ENCODE data around the gene CKAP2.

Gene CKAP2

DNA sequence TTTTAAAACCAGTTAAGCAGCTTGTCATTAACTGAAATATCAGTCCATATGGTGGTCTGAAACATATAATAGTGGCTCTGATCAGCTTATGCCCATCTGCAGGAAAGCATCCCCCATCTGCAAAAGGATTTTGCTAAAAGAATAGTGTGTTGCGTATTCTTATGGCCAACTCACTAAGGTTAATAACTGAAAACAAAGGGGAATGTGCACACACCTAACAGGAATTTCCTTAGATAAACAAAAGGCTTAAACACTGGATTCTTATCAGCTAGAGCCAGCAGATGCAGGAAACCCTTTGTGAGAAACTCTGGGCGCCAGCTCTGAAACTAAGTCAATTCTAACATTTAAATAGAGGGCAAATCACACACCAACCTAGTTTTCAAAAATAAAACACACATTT is 27.0 kb upstream of the CKAP2 start:
- H3K79me2 ChIP-seq (ENCODE audit: low read length), result no peaks in the 10 kb centered on the region
- H3K4me1 ChIP-seq (ENCODE audit: low read length), result no peaks in the 10 kb centered on the region
- H3K27me3 ChIP-seq (replicated peaks; ENCODE audit: insufficient read depth, low read length), result no peaks in the 10 kb centered on the region
- H3F3A ChIP-seq (ENCODE audit: insufficient read depth, low read length), result no peaks in the 10 kb centered on the region
- H2AFZ ChIP-seq (ENCODE audit: low read length), result no peak overlapping the region
- TF ChIP-seq EZH2phosphoT487 (IDR thresholded peaks at IDR 0.05; ENCODE audit: low read length), result no peak
- TF ChIP-seq EZH2 (optimal IDR thresholded peaks at IDR 0.05; ENCODE audit: low read depth, low read length), result no peak
- TF ChIP-seq, protein P1, sequence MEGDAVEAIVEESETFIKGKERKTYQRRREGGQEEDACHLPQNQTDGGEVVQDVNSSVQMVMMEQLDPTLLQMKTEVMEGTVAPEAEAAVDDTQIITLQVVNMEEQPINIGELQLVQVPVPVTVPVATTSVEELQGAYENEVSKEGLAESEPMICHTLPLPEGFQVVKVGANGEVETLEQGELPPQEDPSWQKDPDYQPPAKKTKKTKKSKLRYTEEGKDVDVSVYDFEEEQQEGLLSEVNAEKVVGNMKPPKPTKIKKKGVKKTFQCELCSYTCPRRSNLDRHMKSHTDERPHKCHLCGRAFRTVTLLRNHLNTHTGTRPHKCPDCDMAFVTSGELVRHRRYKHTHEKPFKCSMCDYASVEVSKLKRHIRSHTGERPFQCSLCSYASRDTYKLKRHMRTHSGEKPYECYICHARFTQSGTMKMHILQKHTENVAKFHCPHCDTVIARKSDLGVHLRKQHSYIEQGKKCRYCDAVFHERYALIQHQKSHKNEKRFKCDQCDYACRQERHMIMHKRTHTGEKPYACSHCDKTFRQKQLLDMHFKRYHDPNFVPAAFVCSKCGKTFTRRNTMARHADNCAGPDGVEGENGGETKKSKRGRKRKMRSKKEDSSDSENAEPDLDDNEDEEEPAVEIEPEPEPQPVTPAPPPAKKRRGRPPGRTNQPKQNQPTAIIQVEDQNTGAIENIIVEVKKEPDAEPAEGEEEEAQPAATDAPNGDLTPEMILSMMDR (IDR thresholded peaks at IDR 0.05; ENCODE audit: low read length), result no peak
- no peaks in the 10 kb centered on the region for H3K9me3 ChIP-seq (replicated peaks; ENCODE audit: insufficient read depth, low read length)
- no peaks in the 10 kb centered on the region for H3K9me2 ChIP-seq (replicated peaks; ENCODE audit: insufficient read depth, low read length)
- no peak overlapping the region for H3K9ac ChIP-seq (ENCODE audit: low read length)
- no peak overlapping the region for H3K4me2 ChIP-seq (ENCODE audit: low read depth, low read length)
- no peaks in the 10 kb centered on the region for H3K36me3 ChIP-seq (replicated peaks; ENCODE audit: insufficient read depth, low read length)
- H3K27ac ChIP-seq (ENCODE audit: low read length), result no peak overlapping the region
- DNase-seq, result no peak
- H4K20me1 ChIP-seq (ENCODE audit: insufficient read depth, low read length), result no peaks in the 10 kb centered on the region
- no peak overlapping the region for H3K4me3 ChIP-seq (ENCODE audit: low read length)

DNA sequence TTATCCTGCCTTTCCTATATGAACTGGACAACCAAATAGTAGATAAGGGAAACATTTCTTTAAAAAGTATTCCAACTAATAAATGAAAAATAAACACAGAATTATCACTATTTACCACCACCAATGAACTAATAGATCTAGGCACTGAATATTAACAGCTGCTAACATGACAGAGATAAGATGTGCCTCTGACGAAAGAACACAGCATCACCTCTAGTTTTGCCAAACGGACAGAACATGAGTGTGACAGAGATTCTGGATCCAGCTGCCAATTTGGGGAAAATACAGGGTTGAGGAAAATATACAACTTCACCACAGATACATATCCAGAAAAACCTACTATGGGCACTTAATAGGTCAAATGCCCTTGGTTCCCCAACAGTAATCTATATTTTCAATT is 22.8 kb upstream of the CKAP2 start:
- no peak overlapping the region for H3K9ac ChIP-seq (ENCODE audit: low read length)
- DNase-seq, result no peak
- H4K20me1 ChIP-seq (ENCODE audit: insufficient read depth, low read length), result no peaks in the 10 kb centered on the region
- H3F3A ChIP-seq (ENCODE audit: insufficient read depth, low read length), result no peaks in the 10 kb centered on the region
- no peaks in the 10 kb centered on the region for H3K36me3 ChIP-seq (replicated peaks; ENCODE audit: insufficient read depth, low read length)
- no peaks in the 10 kb centered on the region for H3K9me2 ChIP-seq (replicated peaks; ENCODE audit: insufficient read depth, low read length)
- H3K27me3 ChIP-seq (replicated peaks; ENCODE audit: insufficient read depth, low read length), result no peaks in the 10 kb centered on the region
- no peak overlapping the region for H3K27ac ChIP-seq (ENCODE audit: low read length)
- H3K4me1 ChIP-seq (ENCODE audit: low read length), result no peaks in the 10 kb centered on the region
- H3K4me2 ChIP-seq (ENCODE audit: low read depth, low read length), result no peak overlapping the region
- H2AFZ ChIP-seq (ENCODE audit: low read length), result no peak overlapping the region
- TF ChIP-seq, protein P1 (IDR thresholded peaks at IDR 0.05; ENCODE audit: low read length), result no peak
- TF ChIP-seq EZH2 (optimal IDR thresholded peaks at IDR 0.05; ENCODE audit: low read depth, low read length) (no peak), EZH2phosphoT487 (IDR thresholded peaks at IDR 0.05; ENCODE audit: low read length) (no peak)
- H3K4me3 ChIP-seq (ENCODE audit: low read length), result no peak overlapping the region
- no peaks in the 10 kb centered on the region for H3K9me3 ChIP-seq (replicated peaks; ENCODE audit: insufficient read depth, low read length)
- no peaks in the 10 kb centered on the region for H3K79me2 ChIP-seq (ENCODE audit: low read length)

DNA sequence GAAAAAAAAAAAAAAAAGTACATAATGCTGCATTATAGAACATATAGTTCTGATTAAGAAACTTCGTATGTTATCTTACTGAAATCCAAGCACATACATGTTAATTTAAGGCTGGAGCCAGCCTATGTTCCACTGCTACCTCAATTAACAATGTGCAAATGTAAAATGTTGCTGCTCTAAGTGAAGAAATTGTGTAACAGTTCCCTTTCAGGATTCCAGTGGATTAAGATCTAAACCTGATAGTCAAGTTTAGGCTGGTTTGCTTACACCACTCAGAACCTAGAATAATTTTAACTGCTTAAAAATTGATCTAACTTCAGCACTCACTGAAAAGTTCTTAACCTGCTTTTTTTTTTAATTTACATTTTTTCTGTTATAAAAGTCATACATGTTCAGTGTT is 9.0 kb upstream of the CKAP2 start:
- Histone ChIP-seq H4K20me1 (ENCODE audit: insufficient read depth, low read length) (no peaks in the 10 kb centered on the region), H3K4me2 (ENCODE audit: low read depth, low read length) (no peak overlapping the region), H3K79me2 (ENCODE audit: low read length) (peaks cover 61% of the 10 kb centered on the region)

More for the DNA sequence above, 9.0 kb upstream of the CKAP2 start:
- no peak for DNase-seq
- H3K4me1 ChIP-seq (ENCODE audit: low read length), result 0 out of 2 replicates have a peak, but pooled peaks cover 7% of the 10 kb centered on the region
- TF ChIP-seq EZH2phosphoT487 (IDR thresholded peaks at IDR 0.05; ENCODE audit: low read length) (no peak), EZH2 (optimal IDR thresholded peaks at IDR 0.05; ENCODE audit: low read depth, low read length) (no peak)
- TF ChIP-seq, protein P1 (IDR thresholded peaks at IDR 0.05; ENCODE audit: low read length), result no peak
- no peak overlapping the region for H3K4me3 ChIP-seq (ENCODE audit: low read length)
- H2AFZ ChIP-seq (ENCODE audit: low read length), result no peak overlapping the region
- H3K9me3 ChIP-seq (replicated peaks; ENCODE audit: insufficient read depth, low read length), result no peaks in the 10 kb centered on the region
- H3K27me3 ChIP-seq (replicated peaks; ENCODE audit: insufficient read depth, low read length), result no peaks in the 10 kb centered on the region
- no peaks in the 10 kb centered on the region; the same call in 1 of the 2 replicates for H3K36me3 ChIP-seq (replicated peaks; ENCODE audit: insufficient read depth, low read length)
- H3F3A ChIP-seq (ENCODE audit: insufficient read depth, low read length), result peaks cover 4% of the 10 kb centered on the region; the same call in 1 of the 2 replicates
- H3K9ac ChIP-seq (ENCODE audit: low read length), result no peak overlapping the region
- H3K27ac ChIP-seq (ENCODE audit: low read length), result no peak overlapping the region
- no peaks in the 10 kb centered on the region for H3K9me2 ChIP-seq (replicated peaks; ENCODE audit: insufficient read depth, low read length)

All from MM.1S (cell line).